A673 (cell line): ENCODE results near the gene POU2AF1.

ENCODE experiments used
- EZH2 ChIP-seq: fragments of 200-600 bp; sonication (generic); IDR thresholded peaks from 2 replicates; pipeline ENCODE4 v1.6.1; 2017; ENCODE audit warnings: borderline replicate concordance, low read depth, mild to moderate bottlenecking, mixed read lengths, antibody characterized with exemption, low read length; ENCODE audit not compliant: poor library complexity, severe bottlenecking
- TF ChIP-seq, protein P1 (sequence below): fragments of 300-800, 200-600 bp; sonication (generic); conservative IDR thresholded peaks from 2 replicates; pipeline ENCODE4 v1.5.1; 2017; ENCODE audit warnings: low read depth, mild to moderate bottlenecking, antibody characterized with exemption, low read length, moderate library complexity, mixed read lengths

DNA sequence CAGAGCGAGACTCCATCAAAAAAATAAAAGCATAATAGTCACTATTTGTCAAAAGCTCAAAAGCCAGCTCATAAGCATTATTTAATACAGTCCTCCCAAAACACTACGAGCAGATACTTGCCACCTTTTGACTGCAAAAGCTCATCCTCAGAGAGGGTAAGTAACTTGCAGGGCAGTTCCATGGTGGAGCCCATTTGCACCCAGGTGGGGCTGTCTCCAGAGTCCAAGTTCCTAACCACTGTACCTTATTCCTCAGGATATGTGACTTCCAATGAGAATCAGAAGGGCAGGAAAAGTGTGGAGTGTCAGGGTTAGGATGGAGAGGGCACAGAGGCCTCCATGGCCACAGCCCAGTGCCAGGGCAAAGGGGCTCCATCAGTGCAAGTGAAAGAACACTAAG, 28.6 kb upstream of the POU2AF1 start:
- TF ChIP-seq, protein P1, sequence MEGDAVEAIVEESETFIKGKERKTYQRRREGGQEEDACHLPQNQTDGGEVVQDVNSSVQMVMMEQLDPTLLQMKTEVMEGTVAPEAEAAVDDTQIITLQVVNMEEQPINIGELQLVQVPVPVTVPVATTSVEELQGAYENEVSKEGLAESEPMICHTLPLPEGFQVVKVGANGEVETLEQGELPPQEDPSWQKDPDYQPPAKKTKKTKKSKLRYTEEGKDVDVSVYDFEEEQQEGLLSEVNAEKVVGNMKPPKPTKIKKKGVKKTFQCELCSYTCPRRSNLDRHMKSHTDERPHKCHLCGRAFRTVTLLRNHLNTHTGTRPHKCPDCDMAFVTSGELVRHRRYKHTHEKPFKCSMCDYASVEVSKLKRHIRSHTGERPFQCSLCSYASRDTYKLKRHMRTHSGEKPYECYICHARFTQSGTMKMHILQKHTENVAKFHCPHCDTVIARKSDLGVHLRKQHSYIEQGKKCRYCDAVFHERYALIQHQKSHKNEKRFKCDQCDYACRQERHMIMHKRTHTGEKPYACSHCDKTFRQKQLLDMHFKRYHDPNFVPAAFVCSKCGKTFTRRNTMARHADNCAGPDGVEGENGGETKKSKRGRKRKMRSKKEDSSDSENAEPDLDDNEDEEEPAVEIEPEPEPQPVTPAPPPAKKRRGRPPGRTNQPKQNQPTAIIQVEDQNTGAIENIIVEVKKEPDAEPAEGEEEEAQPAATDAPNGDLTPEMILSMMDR: no peak
- TF ChIP-seq EZH2: no peak
